ENCODE results near the gene CDK5R2.

GRCh38 chr2:218988164-218988563, 28.7 kb downstream of the CDK5R2 start:
- no peak for TF ChIP-seq CTCF (conservative IDR thresholded peaks at IDR 0.05 in 1 of 2, IDR thresholded peaks at IDR 0.05 in 1 of 2; ENCODE audit: low read depth in 1 of 2, low read length in 2 of 2)
- no peak for TF ChIP-seq EZH2 (IDR thresholded peaks at IDR 0.05; ENCODE audit: low read length, missing control alignments)

Data from fibroblast of lung (primary cell).